Stimulated activated CD4-positive, alpha-beta T cell treated with anti-CD3 and anti-CD28 coated beads, Interleukin-12 subunit alpha, Interleukin-12 subunit beta, amount 100 ng/mL, for 48 hours (primary cell): ENCODE data around the gene IGF2BP1.

Source experiments
- DNase-seq, 3 donors: peaks; one replicate each; pipeline ENCODE4 v3.0.0-alpha.2; 2020; ENCODE audit warnings: low read depth in 2 of 3, low spot score in 1 of 3

The IGF2BP1 gene

DNA sequence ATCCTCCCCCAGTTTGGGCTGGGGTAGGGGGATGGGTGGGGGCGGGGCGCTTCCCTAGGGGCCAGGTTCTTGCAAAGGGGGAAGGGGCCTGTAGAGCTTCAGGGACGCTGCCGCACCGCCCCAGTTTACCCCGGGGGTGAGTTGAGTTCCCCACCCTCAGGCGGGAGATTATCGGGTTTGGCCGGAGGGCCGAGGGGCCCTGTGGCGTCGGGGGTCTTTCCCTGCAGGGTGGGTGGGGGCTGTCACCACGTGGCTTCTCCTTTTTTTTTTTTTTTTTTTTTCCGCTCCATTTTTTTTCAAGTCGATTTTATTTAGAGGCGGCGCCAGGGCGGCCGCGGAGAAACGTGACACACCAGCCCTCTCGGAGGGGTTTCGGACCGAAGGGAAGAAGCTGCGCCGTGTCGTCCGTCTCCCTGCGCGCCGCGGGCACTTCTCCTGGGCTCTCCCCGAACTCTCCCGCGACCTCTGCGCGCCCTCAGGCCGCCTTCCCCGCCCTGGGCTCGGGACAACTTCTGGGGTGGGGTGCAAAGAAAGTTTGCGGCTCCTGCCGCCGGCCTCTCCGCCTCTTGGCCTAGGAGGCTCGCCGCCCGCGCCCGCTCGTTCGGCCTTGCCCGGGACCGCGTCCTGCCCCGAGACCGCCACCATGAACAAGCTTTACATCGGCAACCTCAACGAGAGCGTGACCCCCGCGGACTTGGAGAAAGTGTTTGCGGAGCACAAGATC lies at the start of gene IGF2BP1:
IGF2BP1 (plus strand) TSS at position 283 of the 724 bp plus-strand sequence; CDS start at position 644, 361 bp downstream.
- no peak for DNase-seq

DNA sequence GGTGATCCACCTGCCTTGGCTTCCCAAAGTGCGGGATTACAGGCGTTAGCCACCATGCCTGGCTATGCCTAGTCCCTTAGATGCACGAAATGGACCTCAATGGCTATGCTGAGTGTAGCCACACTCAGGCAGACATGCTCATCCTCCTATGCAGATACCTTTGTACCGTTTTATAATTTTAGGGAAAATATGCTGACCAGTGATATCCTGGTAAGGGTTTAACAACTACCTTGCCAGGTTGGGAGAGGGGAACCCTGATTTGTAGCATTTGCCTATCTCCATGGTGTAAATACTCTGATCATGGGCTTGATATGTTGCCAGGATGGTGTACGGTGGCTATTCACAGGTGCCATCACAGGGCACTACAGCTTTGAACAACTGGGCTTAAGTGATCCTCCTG lies 45.6 kb upstream of the IGF2BP1 start:
- DNase-seq = no peak

DNA sequence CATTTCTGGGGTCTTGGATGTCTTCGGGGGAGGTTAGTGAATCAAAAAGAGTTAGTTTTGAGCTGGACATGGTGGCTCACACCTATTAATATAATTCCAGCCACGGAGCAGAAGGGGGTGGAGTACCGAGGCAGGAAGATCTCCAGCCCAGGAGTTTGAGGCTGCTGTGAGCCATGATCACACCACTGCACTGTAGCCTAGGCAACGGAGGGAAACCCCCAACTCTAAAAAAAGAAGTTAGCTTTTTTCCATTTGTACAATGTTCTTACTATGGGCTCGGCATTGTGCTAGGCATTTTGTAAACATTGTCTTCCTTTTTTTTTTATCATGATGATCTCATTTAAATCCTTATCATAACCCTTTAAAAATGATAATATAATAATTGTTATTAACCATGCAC lies 44.3 kb upstream of the IGF2BP1 start:
- no peak for DNase-seq

DNA sequence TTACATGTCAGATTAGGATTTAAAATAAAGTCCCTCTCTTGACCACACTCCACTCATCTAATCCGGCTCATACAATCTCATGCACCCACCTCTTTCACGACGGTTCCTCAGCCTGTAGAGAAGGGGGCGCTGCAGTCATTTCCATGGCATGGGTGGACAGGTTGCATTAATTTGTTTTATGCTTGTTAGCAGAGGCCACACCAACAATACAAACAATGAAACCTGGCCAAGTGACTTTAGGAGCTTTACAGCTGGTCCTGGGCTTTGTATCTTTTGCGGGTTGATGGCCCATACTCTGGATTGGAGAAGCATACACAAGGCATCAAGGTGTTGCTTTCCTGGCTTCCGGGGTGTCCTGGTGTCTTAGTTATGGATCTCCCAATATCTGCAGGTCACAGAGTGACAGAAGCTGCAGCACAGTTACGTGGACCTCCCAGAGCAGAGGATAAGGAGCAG lies 42.9 kb upstream of the IGF2BP1 start:
- no peak for DNase-seq

- no peak for DNase-seq
Observed at GRCh38 chr17:48960834-48961515, 36.2 kb upstream of the IGF2BP1 start.

DNA sequence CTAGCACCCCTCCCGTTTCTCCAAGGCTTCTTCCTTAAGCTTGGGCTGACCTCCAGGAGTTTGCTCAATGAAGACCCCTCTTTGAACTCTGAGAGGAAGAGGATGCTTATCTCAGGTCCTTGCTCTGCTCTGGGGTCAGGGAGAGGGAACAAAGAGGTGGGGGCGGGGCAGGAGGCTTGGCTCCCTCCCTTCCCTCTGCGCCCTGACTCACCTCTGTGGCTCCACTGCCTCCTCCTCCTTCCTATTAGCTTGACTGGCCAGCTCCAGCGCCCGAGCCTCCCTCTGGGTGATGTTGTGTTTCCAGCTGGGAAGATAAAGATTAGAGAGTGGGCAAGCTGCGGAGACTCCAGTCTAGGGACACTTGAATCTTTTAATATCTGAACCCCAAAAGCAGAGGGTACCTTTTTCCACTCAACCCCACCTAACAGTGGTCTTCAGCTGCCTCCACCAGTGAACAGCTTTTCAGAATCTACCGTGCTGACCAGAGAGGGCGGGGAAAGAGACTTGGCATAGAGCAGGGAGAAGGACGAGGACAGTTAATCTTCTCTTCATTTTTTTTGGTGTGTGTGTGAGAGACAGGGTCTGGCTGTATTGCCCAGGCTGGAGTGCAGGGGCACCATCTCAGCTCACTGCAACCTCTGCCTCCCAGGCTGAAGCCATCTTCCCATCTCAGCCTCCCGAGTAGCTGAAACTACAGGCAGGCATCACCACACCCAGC lies 35.5 kb upstream of the IGF2BP1 start:
- DNase-seq = no peak

DNA sequence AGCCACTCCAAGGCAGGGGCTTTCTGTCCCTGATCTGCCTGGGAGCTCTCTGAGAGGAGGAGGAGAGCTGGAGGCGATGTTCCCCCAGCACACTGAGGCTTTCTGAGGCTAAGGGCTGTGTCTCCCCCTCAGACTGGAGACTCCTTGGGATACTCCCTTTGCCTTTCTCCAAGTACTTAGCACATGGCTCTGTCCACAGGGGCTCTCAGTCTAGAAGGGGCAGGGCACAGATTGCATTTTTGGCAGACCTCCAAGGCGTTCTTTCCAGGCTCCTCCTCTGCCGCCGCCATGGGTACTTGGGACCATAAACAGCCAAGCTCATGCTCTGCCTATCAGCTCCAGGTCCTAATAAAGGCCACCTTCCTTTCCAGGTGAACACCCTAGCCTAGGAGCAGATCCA lies 27.0 kb upstream of the IGF2BP1 start:
- no peak for DNase-seq

GRCh38 chr17:48970865-48971687 lies 26.1 kb upstream of the IGF2BP1 start:
- no peak for DNase-seq

DNA sequence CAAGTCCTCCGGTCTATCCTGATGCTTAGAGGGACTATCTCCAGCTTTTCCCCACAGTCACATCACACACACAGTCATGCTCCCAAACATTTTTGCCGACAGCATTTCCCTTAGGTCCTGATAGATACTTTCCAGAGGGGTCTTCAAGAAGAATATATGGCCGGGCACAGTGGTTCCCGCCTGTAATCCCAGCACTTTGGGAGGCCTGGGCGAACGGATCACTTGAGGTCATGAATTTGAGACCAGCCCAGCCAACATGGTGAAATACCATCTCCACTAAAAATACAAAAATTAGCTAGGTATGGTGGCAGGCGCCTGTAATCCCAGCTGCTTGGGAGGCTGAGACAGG lies 24.5 kb upstream of the IGF2BP1 start:
- no peak for DNase-seq

DNA sequence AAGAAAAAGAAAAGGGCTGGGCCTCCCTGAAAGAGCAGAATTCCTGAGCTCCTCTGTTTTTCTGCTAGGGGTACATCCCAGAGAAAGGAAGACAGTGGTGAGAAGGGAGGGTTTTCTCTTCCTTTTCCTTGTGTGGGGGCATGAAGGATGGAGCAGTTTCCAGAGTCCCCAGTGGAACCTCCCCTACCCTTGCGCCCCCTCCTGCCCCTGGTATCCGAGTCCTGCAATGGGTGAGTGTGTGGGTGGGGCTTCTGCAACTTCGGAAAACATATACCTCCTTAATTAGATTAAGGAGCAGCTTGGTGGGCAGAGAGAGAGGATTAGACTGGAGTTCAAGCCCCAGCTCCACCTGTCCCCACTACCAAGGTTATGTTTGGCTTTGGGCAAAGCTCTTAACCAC lies 23.4 kb upstream of the IGF2BP1 start:
- DNase-seq = no peak

DNA sequence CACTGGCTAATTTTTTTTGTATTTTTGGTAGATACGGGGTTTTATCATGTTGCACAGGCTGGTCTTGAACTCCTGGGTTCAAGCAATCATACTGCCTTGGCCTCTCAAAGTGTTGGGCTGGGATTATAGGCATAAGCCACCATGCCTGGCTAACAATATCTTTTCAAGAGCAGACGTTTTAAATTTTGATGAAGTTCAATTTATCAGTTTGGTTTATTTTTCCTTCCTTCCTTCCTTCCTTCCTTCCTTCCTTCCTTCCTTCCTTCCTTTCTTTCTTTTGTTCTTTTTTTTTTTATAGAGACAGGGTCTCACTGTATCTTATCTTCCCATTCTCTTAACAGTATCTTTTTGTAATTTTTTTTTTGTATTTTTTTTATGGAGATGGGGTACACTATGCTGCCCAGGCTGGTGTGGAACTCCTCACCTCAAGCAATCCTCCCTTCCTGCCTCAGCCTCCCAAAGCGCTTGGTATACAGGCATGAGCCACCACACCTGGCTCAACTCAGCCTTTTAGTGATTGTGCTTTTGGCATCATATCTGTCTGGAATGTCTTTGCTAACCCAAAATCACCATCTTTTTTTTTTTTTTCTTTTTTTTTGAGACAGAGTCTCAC lies 15.2 kb upstream of the IGF2BP1 start:
- no peak for DNase-seq

DNA sequence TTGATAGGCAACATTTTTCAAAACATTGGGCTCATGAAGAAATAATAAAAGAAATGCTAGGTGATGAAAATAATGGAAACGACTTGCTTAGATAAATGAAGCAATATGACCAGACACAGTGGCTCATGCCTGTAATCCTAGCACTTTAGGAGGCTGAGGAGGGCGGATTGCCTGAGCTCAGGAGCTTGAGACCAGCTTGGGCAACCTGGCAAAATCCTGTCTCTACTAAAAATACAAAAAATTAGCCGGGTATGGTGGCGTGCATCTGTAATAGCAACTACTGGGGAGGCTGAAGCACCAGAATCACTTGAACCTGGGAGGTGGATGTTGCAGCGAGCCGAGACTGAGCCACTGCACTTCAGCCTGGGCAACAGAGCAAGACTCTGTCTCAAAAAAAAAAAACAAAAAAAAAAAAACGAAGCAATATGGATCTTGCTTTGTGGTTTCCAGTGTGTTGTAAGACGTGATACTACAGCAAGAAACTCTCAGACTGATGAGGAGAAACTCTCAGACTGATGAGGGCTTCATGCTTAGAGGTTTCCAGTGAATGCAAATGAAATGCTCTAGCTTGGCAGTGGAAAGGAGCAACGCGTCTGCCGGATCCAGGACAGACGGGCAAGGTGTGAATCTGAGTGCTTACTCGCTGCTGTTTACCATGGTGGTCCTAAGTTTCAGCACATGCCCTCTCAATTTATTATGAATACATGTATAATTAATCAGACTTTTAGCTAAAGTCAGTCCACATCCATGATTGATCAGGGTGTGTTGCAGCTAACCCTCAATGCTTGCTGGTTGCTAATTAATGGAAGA lies 11.5 kb upstream of the IGF2BP1 start:
- DNase-seq = no peak

GRCh38 chr17:48989100-48989499 lies 8.1 kb upstream of the IGF2BP1 start:
- no peak for DNase-seq

DNA sequence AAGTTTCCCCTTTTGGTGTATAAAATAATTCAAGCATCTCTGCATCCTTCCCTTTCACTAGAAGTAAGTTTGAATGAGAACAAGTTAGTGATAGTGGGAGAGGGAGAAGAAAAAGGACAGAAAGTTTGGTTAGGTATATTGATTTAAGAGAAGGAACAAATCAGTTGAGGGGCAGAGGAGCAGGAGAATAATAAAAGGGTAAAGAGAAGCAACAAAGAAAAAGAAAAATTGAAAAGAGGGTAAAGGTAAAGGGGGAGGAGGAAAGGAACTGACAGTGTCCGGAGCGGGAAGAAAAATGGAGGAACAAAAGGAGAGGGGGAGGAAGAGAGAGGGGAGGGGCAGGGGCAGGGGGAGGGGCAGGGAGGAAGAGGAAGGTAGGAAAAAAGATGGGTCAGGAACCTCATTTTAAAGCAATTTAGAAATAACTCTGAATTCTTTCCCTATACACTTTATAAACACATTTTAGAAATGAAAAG lies 6.3 kb upstream of the IGF2BP1 start:
- DNase-seq = no peak

- no peak for DNase-seq
Observed at GRCh38 chr17:48992444-48992843, 4.7 kb upstream of the IGF2BP1 start.

- DNase-seq = no peak
Observed at GRCh38 chr17:48993305-48993704, 3.9 kb upstream of the IGF2BP1 start.

DNA sequence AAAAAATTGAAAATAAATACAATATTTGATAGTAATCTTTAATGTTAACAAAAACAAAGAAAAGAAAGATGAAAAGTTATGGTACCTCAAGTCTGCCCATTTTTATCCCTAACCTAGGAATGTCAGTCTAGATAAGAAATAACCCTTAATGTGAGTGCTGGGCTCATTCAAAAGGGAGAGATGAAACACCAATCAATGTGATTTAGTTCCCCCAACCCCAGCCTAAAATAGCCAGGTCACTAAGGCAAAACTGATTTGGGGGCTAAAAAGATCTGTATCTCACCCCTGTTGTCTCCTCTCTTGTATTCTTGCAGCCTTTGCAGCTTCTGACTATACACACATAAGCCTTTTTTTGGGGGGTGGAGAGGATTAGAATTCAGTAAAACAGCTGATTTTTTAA lies 3.2 kb upstream of the IGF2BP1 start:
- DNase-seq = no peak

GRCh38 chr17:48994549-48995303 lies 2.5 kb upstream of the IGF2BP1 start:
- no peak for DNase-seq

- DNase-seq = no peak
Observed at GRCh38 chr17:48995304-48995973, 1.7 kb upstream of the IGF2BP1 start.
